GM18858 (cell line): ENCODE data around the gene DAB2IP.
"Not testable (repeated sequence)": the region's sequence is repeated elsewhere in the genome, so short reads cannot be mapped to it uniquely, and the experiment has no call there.

ENCODE experiments used
- ATAC-seq: cut with Tn5 transposase; IDR thresholded peaks from one replicate; pipeline ENCODE4 v1.9.1; 2021; ENCODE audit not compliant: unreplicated experiment

The DAB2IP gene

DNA sequence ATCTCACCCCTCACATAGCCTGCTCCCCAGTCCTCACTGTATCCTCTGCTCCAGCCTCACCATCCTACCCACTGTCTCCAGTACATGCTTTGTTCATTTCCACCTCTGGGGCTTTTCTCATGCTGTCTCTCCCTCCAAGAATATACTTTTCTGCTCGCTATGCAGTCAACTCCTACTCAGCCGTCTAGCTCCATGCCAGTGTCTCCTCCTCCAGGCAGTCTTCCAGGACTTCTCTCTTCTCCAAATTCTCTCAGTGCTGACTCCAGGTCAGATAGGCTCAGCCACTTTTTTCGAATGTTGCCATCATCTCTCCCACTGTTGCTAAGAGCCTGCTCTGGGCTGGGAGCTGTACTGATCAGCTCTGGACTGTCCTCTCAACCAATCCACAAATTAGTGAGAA lies 8.0 kb upstream of the DAB2IP start:
- no peak for ATAC-seq

DNA sequence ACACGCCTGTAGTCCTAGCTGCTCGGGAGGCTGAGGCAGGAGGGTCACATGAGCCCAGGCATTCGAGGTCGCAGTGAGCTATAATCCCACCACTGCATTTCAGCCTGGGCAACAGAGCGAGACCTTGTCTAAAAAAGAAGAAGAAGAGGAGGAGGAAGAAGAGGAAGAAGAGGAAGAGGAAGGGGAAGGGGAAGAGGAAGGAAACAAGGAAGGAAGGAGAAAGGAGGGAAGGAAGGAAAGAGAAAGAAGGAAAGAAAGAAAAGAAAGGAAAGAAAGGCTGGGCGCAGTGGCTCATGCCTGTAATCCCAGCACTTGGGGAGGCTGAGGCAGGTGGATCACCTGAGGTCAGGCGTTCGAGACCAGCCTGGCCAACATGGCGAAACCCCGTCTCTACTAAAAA lies 7.4 kb upstream of the DAB2IP start:
- not testable (repeated sequence) for ATAC-seq

DNA sequence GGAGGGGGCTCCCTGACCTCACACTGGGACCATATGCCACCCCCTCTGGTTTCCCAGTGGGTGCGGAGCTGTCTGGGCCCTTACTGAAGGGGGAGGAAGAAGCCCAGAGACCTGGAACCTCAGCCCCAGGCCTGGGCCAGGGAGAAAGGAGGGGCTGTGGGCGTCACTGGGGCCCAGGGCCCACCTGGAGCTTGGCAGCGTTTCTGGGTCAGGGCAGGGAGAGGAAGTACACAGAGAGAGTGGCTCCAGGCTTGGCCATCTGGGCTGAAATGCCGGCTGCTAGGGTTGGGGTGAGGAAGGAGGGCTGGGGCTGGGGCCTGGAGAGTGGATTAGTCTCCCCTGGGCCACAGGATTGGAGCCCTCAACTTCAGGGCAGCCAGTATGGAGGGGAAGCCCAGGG lies 6.4 kb upstream of the DAB2IP start:
- ATAC-seq, result no peak

DNA sequence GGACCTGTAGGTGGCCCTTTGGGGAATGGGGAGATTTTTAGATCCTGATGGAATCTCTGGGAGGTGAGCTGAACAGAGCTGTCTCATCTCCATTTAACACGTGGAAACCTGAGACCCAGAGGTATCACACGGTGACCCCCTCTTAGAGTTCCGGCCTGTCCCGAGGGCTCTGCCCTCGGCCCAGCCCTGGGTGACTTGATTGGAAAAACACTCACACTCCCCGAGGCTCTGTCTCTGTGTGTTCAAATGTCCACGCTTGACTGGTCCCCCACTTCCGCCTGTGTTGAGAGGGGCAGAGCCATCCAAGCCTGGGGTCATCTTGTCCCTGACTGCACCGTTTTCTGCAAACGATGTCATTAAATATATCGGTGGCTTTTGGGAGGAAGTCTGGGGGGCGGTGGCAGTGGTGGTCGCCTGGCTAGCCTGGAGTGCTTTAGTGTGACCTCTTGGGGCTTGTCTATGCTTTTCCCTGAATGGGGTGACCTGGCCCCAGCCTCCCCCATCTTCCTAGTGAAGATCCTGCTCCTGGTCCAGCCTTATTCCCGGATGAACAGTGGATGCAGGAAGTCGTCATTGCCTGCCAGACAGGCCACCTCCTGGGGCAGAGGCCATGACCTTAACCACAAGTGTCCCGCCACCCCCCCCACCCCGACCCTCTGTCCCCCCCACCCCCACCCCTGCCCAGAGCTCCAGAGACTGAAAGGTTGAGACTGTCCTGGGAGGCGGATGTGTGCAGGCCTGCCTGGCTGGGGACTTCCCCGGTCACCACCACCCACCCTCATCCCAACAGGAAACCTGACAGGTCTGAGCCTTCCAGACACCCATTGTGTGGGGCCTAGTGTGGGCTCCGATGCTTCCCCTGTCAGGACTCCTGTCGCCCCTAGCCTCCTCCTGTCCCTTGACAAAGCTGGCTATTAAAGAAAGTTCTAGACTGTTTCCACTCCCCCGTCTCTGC lies 5.3 kb upstream of the DAB2IP start:
- ATAC-seq, result no peak

DNA sequence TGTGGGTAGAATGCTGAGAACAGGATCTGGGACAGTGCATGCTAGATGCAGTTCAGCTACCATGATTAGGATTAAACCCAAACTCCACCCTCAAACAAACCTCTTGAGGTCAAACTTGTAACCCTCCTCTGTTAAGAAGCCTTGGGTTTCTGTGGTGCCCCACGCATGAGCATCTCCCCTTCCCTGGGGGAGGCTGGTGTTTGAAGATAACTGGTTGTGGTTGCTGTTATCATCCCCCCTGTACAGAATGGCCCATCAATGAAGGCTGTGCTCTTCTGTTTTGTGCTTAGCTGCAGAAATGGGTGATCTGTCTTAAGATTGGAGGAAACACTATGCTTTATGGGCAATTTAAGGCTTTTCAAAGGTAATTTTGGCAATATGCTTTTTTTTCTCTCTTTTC lies 4.4 kb upstream of the DAB2IP start:
- ATAC-seq, result no peak

DNA sequence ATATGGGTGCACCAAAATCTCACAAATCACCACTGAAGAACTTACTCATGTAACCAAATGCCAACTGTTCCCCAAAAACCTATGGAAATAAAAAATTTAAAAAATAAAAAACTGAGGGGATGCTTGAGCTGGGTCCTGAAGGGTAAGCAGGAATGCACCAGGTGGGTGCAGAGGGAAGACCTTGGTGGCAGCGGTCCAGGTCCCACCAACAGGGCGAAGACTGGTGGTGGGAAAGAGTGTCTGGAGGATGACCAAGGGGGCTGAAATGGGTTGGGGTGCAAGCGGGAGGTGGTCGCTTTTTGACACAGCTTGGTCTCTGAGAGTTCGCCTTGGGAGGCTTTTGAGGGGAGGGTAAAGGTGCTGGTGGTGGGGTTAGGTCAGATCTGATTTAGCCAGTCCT lies 3.3 kb upstream of the DAB2IP start:
- no peak for ATAC-seq

DNA sequence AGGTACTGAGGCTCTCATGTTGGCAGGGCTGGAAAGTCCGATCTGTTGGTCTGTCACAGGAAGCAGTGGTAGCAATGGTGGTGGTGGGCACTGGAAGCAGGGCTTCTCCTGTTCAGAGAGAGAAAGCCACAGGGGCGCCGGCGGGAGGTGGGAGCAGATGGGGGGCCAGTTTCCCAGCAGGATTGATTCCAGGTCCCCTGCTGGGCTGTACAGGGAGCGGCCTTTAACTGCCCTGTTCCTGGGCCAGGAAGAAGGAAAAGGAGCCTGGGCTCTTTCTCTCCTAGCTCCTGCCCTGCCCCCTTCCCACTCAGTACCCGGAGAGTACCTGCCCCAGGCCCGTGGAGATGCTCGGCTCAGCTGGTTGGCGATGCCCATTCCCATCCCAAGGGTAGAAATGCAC lies 2.6 kb upstream of the DAB2IP start:
- ATAC-seq, result no peak

DNA sequence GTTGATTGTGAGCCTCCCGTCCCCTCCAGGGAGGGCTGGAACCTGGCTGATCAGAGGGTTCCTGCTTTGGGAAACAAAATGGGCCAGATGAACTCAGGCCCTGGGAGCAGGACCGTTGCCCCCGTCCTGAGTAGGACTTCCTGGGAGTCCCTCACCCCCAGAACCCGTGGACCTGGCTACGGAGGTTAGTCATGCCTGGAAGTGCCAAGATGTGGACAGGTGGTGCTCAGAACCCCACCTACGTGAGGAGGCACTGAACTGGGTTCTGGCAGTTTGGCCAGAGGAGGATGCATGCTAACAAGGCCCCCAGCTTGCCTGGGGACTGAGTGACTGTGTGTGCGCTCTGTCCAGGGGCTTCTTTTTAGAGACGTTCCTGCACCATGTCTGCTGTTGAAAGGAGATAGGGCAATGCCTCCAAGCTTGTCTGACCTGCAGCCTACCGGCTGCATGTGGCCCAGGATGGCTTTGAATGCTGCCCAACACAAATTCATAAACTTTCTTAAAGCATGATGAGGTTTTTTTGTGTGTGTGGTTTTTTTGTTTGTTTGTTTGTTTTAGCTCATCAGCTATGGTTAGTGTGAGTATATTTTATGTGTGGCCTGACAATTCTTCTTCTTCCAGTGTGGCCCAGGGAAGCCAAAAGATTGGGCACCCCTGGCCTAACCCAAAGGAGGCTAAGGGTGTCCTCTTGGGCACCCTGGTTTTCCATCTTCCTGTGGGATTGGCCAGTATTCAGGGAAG lies 1.8 kb upstream of the DAB2IP start:
- no peak for ATAC-seq

DNA sequence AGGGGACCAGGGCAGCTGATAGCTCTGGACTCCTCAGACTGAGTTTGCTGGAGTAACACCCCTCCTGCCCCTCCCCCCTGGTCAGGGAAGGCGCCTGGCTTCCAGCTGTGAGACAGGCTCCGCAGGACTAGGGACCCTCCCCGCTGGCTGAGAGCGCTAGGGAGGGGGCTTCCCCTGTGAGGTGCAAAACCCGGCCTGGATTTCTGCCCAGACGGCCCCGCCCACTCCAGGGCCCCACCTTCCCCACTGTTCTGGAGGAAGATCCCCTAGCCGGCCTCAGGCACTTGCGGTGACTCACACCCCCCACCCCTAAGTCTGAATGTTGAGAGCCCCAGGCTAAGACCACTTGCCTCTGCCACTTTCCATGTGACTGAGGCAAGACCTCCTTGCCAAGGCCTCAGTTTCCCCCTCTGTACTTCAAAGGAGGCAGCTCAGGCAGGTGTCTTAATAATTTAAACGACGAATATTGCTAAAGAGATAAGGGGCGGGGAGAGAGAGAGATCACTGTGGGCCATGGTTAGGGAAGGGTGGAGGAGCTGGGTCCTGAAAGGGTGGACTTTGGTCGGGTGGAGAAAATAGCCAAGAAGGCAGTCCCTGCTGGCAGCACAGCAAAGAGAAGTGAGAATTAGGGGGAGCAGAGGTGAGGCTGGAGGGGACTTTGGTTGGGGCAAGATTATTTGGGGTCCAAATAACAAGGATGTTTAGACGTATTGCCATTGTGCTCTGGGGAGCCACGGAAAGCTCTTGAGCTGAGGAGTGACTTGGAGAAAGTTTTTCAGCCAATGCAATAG lies 1.0 kb upstream of the DAB2IP start:
- ATAC-seq, result no peak

DNA sequence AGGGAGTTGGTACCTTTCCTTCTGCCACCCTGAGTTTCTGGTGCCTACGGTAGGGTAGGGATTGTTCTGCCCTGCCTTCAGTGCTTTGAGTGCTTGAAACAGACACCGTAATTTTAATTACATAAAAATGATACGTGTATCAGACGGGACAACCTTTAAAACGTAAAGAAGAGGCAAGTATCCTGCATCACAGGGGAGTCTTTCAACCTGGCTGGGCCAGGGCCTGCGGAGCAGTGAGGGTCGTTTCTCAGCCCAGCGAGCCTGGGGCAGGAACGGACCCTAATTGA lies 483 bp upstream of the DAB2IP start:
- ATAC-seq, result no peak

DNA sequence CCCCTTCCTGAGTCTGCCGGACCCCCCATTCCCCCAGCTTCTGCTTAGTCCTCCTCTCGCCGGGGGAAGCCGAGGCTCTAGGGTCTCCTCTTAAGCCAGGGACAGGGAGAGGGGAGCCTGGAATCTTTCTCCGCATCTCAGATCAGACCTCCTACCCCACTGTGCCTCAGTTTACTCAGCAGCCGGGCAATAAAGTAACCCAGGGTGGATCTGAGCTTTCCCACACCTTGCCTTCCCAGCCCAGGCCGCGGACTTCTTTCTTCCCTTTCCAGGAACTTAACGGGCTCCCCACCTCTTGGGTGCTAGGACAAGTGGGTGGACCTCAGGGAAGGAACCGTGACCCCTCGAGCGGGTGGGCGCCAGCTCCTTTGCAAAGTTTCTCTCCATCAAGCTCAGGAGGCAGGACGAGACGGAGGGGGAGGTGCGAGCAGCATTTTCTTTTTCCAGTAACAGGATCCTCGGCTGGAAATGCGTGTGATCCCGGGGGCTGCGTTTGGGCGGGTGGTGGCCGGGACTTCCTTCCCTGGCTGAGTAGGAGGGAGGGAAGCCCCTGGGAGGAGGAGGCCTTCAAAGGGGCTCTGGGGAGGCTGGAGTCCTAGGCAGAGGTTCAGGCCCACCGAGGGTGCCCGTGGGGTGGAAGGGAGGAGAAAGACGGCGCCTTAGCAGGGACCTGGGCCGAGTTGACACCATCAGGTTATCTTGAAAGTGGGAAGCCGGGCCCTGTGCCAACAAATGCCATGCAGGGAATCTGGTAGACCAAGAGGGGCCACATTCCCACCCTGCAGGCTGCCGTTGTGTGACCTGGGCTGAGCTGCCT lies 795 bp downstream of the DAB2IP start:
- no peak for ATAC-seq

DNA sequence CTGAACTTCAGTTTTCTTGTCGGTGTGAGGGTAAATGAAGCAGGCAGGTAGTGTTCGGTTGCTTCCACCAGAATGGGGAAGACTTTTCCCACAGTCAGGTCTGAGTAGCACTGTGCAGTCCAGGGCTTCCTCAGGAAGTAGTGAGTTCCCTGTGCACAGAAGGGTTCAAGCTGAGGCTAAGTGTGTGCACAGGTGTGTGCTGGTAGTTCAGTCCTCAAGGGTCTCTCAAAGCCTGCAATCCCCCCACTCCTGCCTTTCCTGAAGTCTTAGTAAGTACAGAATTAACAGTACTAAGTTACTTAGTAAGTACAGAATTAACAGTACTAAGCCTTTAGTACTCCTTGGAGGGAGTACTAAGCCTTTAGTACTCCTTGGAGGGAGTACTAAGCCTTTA lies 1.4 kb downstream of the DAB2IP start:
- no peak for ATAC-seq

DNA sequence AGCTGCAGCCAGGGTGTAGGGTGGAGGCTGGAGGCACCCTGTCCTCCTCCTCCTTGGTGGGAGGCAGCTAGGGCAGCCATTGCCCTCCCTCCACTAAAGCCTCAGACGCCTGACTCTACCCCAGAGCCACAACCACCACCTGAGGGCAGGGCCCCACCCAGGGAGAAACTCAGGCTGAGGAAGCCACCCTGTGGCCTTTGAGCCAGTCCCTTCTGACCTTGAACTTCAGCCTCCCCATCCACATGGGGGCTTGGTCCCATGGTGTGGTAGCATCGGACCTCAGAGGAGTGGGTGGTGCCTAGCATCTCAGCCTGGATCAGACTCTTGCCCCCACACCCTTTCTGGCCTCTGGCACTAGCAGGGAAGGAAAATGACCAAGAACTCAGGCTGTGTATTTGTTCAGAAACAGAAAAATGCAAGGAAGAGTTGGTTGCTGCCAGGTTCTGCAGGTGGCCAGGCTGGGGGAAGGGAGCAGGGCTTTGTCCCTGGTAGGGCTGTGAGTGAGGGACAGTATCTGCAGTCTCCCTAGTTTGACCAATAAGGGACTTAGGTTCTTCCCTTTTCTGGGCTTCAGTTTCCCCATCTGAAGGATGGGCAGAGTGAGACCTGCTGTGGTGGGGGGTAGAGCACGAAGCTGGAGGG lies 3.2 kb downstream of the DAB2IP start:
- ATAC-seq, result no peak

DNA sequence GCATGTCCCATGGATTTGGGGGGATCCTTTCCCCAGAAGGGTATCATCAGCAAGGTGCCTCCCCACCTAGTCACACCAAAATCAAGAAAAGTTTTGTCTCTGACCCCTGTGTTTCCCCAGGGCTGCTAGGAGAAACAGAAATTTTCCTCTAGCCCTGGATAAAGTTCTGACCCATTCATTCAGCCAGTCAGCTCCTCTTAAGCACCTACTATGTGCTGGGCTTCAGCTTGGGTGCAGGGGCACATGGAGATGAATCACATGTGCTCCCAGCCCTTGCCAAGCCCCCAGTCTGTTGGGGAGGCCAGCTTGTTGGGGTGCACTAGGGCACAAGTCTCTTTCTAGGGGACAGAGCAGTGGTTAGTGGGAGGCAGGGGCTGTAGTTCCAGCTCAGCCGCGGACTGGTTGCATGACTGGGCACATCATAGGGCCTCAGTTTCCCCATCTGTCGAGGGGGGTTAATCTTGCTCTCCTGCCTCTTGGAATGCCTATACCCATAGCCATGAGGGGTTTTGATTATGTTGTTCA lies 3.9 kb downstream of the DAB2IP start:
- ATAC-seq, result no peak

DNA sequence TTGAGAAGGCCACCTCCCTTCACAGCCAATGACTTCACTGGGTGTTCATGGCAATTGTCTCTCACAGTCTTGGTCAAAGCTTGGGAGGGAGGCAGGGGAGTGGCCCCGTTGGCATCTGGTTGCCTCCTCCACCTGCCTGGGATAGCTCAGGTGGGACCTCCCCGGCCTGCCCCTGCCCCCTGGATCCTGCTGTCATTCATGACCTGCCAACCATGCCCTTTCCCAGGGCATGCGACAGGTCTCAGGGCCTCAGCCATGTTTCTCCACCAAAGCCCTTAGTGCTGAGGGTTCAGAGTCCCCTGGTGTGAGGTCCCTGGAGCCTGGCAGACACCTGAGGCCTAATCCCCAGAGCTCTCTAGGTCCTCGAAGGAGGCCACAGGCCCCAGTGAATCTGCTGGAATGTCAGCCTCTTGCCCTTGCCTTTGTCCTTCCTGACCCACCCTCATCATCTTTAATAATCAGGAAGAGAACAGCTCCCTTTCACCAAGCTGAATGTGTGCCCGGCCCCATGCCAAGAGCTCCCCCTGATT lies 5.6 kb downstream of the DAB2IP start:
- ATAC-seq, result no peak

DNA sequence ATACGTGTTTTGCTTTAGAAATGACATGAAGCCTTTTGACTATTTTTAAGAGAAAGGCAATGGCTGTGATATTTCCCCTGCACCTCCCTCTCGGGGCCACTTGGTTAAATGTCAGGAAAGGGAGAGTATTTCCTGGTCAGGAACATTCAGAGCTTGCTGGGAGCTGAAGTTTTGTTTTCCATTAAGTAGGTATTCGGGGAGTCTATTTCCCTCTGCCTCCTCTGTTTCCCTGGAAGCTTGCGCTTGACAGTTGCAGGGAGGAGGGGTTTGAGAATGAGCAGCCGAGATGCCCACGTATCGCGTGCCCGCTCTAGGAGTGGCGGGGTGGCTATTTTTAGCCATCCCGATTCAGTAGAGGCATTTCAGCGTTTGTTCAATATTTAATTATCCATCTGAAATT lies 6.7 kb downstream of the DAB2IP start:
- ATAC-seq, result no peak

DNA sequence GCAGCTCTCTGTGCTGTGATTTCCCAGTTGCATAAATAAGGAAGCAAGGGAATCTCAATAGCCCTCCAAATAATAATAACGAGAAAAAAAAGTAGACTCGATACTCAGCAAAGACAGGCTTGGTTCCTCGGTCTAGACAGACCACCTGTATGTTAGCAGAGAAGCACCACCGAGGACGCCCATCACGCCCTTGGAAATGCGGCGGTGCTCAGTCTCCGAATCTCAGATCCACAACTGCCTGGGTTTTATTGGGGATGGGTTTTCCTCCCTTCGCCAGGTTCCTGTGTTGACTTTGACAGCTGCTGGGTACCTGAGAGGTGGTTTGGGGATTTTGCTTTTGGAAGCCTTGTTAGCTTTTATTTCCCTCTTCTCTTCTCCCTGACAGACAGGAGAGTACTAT lies 7.2 kb downstream of the DAB2IP start:
- ATAC-seq, result no peak

DNA sequence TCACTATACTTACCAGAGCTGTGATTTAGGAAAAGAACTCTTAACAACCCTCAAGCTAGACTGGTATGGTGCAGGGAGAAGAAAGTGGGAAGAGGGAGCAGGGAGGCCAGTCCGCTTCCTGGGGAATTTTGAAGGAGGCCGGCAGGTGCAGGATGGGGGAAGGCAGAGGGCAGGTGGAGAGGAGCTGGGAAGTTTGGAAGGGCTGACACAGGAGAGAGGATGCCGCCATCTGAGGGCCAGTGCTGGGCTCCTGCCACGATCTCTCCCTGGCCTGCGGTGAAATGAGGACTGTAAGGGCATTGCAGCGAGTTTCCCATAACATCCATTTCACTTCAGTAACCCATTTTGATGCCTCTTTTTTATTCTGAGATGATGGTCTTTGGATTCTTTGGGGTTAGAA lies 8.9 kb downstream of the DAB2IP start:
- no peak for ATAC-seq

DNA sequence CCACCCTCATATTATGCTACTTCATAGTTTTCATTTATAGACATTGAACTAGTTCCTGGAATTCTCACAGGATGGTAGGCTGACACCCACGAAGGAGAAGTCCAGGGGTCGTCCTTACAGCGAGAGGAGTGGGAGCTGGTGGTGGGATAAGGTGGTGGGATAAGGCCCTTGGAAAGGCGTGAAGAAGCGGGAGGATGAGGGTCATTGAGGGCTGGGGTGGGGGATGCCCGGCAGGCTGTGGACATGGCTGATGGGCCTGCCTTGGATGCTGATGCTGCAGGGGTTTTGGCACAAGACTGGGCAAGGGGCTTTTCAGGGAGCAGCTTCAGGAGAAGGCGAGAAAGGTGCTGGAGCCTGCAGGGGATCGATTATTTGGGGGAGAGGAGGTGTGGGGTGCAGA lies 9.4 kb downstream of the DAB2IP start:
- ATAC-seq, result no peak

DNA sequence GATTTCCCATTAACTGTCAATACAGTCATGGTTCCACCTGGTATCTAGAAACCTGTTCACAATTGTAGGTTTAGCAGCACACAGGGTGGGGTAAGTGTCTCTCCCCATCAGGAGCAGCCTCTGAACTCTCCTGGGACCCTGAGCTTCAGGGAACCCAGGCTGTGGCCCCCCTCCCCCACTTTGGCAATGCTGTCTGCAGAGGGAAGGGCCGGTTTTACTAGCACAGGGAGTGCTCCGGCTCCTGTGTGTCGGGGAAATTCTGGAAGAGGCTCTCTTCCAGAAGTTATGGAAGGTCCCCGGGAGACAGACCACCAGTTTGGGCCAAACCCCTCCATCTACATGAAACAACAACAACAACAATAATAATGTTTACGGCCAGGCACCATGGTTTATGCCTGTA lies 9.9 kb downstream of the DAB2IP start:
- no peak for ATAC-seq
